Epithelial cell of proximal tubule (primary cell): ENCODE data around the gene SIRPB2. TPM values are rescaled to one million over a fixed set of nuclear protein-coding genes. Genes with fewer than 3 reads are reported as not detected.
A peak's percentile ranks its signal among the peaks of the same experiment; 100 is the strongest.

Experiments
- DNase-seq: peaks from one replicate; pipeline ENCODE4 v3.0.0-alpha.2; 2011; ENCODE audit warnings: low read depth
- H3K4me3 ChIP-seq: 2 replicates; pipeline ENCODE4 v1.5.1; 2011; ENCODE audit warnings: low read depth, mild to moderate bottlenecking, low read length
- total RNA-seq: library from RNA; depleted of rRNA; stranded (reverse); fragments of >200 nt; gene quantifications from 2 replicates; pipeline ENCODE4 v1.2.3, GENCODE V29; 2015
- TF ChIP-seq, protein P1 (sequence below): conservative IDR thresholded peaks from 2 replicates; pipeline ENCODE4 v1.5.1; 2012; ENCODE audit warnings: low read depth, mild to moderate bottlenecking, low read length

Gene SIRPB2
- total RNA-seq, 1 donor from 2014 or later = 0.29 TPM

DNA sequence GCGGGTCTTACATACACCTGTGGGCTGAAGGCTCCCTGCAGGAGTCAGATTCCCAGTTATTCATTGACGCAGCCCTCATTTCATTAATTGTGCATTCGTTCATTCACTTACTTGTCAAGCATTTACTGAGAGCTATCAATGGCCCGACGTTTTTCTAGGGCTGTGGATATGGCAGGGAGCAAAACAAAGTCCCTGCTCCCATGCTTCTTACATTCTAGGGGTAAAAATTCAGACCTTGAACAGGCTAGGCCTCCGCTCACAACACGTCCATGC, 24.2 kb downstream of the SIRPB2 start:
- peak; percentile 32 for DNase-seq
- TF ChIP-seq, protein P1, sequence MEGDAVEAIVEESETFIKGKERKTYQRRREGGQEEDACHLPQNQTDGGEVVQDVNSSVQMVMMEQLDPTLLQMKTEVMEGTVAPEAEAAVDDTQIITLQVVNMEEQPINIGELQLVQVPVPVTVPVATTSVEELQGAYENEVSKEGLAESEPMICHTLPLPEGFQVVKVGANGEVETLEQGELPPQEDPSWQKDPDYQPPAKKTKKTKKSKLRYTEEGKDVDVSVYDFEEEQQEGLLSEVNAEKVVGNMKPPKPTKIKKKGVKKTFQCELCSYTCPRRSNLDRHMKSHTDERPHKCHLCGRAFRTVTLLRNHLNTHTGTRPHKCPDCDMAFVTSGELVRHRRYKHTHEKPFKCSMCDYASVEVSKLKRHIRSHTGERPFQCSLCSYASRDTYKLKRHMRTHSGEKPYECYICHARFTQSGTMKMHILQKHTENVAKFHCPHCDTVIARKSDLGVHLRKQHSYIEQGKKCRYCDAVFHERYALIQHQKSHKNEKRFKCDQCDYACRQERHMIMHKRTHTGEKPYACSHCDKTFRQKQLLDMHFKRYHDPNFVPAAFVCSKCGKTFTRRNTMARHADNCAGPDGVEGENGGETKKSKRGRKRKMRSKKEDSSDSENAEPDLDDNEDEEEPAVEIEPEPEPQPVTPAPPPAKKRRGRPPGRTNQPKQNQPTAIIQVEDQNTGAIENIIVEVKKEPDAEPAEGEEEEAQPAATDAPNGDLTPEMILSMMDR = no peak
- H3K4me3 ChIP-seq = no peak overlapping the region

DNA sequence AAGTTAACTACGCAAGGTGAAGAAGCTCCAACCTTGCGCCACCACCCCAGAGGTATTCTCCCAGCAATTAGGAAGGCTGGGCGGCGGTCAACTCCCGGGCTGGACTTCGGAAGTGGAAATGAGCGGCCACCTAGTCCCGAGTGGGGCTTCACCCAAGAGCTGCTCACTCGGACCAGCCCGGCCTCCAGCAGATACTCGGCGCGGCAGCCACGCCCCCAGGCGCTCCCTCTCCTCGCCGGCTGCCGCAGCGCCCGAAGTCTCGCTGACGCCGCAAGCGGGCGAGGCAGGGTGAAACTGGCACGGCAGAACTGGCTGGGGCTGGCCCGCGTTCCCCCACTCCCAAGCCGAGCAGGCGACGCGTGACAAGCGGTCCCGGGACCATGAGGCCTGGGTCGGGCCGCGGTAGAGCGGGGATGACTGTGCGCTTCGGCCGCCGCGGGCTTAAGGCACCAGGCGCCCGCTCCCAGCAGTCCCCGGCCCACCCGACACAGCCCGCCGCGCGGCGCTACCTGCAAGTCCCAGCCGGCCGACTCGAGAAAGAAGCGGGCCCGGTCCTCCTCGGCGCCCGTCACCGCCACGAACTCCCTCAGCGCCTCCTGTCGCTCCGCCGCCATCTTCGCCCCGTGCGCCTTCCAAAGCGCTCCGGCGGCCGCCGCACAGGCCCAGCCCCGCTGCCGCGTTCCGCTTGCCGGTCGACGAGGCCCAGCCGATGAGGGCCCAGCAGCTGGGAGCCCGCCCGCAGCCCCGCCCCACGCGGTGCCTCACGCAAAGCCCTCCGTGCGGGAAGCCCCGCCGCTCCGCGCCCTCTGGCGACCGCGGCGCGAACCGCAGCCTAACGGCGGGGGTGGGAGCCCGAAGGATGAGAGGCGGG, 24.8 kb downstream of the SIRPB2 start, which contains the start of gene NSFL1C:
NSFL1C (minus strand) TSS at position 639 of the 871 bp plus-strand sequence; CDS start at position 614, 25 bp downstream.
- TF ChIP-seq, protein P1 = peak; percentile 77
- H3K4me3 ChIP-seq = peak within 1 kb of the TSS; percentile 78
- no peak for DNase-seq

DNA sequence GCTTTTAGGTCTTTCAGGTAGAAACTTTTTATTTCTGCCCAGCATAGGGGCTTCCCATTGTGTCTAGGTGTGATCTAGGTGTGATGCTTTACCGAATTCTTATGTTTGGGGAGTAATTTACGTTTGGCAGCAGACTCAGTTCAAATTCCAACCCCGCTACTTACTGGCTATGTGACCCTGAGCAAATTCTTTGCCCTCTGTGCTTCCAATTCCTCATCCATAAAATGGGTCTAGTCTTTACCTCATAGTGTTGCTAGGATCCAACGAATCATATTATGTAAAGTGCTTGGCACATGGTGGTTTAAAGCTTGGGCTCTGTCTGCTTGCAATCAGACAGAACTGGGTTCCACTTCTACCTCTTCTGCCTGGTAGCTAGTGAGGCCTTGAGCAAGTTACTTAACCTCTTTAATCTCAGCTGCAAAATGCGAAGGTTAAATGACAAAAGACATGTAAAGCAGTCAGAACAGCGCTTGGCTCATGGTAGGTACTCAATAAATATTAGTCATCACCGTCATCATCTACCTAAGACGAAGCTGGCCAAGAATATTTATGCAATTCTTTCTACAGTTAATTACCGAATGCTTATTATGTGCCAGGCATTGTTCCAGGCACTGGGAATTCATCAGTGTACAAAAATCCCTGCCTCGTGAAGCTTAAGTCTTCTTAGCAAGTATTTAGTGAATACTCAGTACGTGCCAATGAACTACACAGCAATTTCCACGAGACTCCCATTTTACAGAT, 25.6 kb downstream of the SIRPB2 start:
- TF ChIP-seq, protein P1 = no peak
- no peak for DNase-seq
- H3K4me3 ChIP-seq = peak overlapping the region; percentile 78

DNA sequence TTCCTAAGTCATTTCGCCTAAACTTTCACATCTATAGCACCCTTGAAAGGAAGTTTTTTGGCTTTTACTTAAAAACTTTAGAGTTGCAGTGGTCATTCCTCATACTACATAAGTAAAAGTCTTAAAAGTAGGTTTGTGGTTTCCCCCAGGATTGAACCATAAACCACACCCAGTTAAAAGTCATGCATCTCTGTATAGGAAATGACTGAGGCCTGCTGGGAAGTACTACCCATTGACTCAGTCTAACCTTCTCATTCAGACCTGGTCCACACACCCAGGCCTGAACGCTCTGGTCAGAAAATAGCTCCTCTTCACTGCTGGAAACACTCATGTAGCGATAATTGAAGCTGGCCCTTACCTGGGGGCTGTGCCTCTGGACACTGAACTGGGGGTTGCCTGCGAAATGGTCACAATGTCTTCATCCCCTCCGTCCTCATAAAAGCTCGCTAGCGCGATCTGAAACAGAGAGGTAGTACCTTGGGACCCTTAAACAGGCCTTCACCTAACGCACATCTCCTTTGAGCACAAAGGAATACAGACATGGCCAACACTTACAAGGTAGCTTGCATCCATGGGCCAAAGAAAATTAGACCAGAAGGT, 27.1 kb downstream of the SIRPB2 start:
- no peak overlapping the region for H3K4me3 ChIP-seq
- TF ChIP-seq, protein P1 = no peak
- no peak for DNase-seq

DNA sequence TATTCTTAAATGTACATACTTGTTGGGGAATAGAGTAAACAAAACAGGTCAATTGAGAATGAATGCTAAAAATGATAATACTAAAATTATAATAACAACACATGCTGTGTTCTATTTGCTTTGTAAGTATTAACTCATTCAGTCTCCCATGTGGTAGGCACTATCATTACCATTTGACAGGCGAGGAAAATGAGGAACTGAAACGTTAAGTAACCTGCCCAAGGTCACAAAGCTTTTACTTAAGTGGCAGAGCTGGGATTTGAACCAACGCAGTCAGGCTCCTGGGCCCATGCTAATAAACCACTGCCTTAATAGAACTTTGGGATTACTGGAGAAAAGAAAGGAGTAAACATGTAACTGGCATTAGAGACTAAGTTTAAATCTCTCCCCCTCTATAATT, 28.4 kb downstream of the SIRPB2 start:
- TF ChIP-seq, protein P1 = no peak
- no peak for DNase-seq
- H3K4me3 ChIP-seq = no peak overlapping the region

DNA sequence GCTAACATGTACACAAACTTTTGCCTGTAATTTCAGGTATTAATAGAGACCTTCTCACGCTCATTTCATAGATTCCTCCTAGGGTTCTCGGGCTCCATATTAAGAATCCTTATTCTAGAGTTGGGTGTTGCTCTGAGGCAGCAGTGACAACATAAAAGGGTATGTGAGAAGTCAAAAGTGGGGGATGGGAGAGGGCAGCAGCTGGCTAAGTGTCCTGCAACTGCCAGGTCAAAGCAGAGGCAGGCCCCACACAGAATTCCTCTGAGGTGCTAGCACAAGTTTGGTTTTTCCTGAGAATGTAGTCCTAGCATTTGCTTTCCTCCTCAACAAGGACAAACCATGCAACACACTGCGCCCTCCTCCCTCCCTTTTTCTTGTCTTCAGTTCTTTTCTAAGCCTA, 29.2 kb downstream of the SIRPB2 start:
- DNase-seq = no peak
- H3K4me3 ChIP-seq = no peak overlapping the region
- TF ChIP-seq, protein P1 = no peak
